IMR-90 (cell line): ENCODE data around the gene SPATA12. TPM values are rescaled to one million over a fixed set of nuclear protein-coding genes. Genes with fewer than 3 reads are reported as not detected.

ENCODE experiments used
- ATAC-seq: fragments of 200-7000 bp; cut with Tn5 transposase; 2 replicates; pipeline ENCODE4 v1.9.1; 2020; ENCODE audit warnings: low read depth, mild to moderate bottlenecking, moderate library complexity
- BruUV-seq: library from RNA; stranded (reverse); fragments of 400-500 nt; replicated peaks from 2 replicates; lab custom pipeline; 2021; lab: Mats Ljungman, UMichigan
- CTCF ChIA-PET: fragments of 300-600 bp; formaldehyde crosslinking; extraction: SDS; loops from one replicate; lab custom pipeline; 2021; ENCODE audit warnings: antibody characterized with exemption; lab: Yijun Ruan, JAX
- POLR2A ChIA-PET: fragments of 300-600 bp; sonication (Branson Sonifier 250); formaldehyde crosslinking; loops from one replicate; lab custom pipeline; 2022; ENCODE audit warnings: antibody characterized with exemption; ENCODE audit not compliant: unreplicated experiment; lab: Charles Lee
- DNase-seq: peaks from one replicate; pipeline ENCODE4 v3.0.0; 2013
- H2AFZ ChIP-seq: replicated peaks from 2 replicates; pipeline ENCODE3; 2013; ENCODE audit warnings: low read length, mild to moderate bottlenecking; ENCODE audit not compliant: poor library complexity
- H2AK5ac ChIP-seq: 2 replicates; pipeline ENCODE4 v1.6.1; 2013; ENCODE audit warnings: low read depth, low read length, inconsistent platforms
- H2AK9ac ChIP-seq: replicated peaks from 2 replicates; pipeline ENCODE3; 2013; ENCODE audit warnings: mild to moderate bottlenecking, low read depth, low read length, moderate library complexity; ENCODE audit not compliant: poor library complexity
- H2BK120ac ChIP-seq: 2 replicates; pipeline ENCODE4 v1.6.1; 2013; ENCODE audit warnings: low read depth, low read length, inconsistent platforms
- H2BK15ac ChIP-seq: 3 replicates; pipeline ENCODE4 v1.6.1; 2013; ENCODE audit warnings: low read depth, low read length, inconsistent platforms
- H2BK20ac ChIP-seq: 2 replicates; pipeline ENCODE4 v1.6.1; 2013; ENCODE audit warnings: low read depth, mild to moderate bottlenecking, inconsistent platforms, low read length, moderate library complexity
- H2BK5ac ChIP-seq: 2 replicates; pipeline ENCODE4 v1.6.1; 2013; ENCODE audit warnings: mild to moderate bottlenecking, low read depth, low read length, inconsistent platforms; ENCODE audit not compliant: poor library complexity, severe bottlenecking
- H3K14ac ChIP-seq: replicated peaks from 2 replicates; pipeline ENCODE4 v1.6.1; 2013; ENCODE audit warnings: low read depth, low read length, inconsistent platforms
- H3K18ac ChIP-seq: 2 replicates; pipeline ENCODE4 v1.6.1; 2013; ENCODE audit warnings: low read depth, low read length, control low read depth
- H3K23ac ChIP-seq: 2 replicates; pipeline ENCODE4 v1.6.1; 2013; ENCODE audit warnings: low read depth, low read length, inconsistent platforms
- H3K27ac ChIP-seq: 2 replicates; pipeline ENCODE4 v1.5.1; 2013; ENCODE audit warnings: mild to moderate bottlenecking, control low read depth, low read length; ENCODE audit not compliant: insufficient read depth
- H3K27me3 ChIP-seq: 2 replicates; pipeline ENCODE4 v1.6.1; 2013; ENCODE audit warnings: low read length; ENCODE audit not compliant: control insufficient read depth, insufficient read depth
- H3K36me3 ChIP-seq: 2 replicates; pipeline ENCODE4 v1.6.1; 2013; ENCODE audit warnings: low read length, mixed read lengths; ENCODE audit not compliant: control insufficient read depth, insufficient read depth
- H3K4ac ChIP-seq: 2 replicates; pipeline ENCODE4 v1.6.1; 2013; ENCODE audit warnings: low read depth, low read length, inconsistent platforms
- H3K4me1 ChIP-seq: 2 replicates; pipeline ENCODE4 v1.6.1; 2013; ENCODE audit warnings: low read length, mixed read lengths; ENCODE audit not compliant: control insufficient read depth, insufficient read depth
- H3K4me2 ChIP-seq: 2 replicates; pipeline ENCODE4 v1.6.1; 2013; ENCODE audit warnings: low read depth, mild to moderate bottlenecking, control low read depth, low read length, moderate library complexity
- H3K4me3 ChIP-seq: 2 replicates; pipeline ENCODE4 v1.5.1; 2013; ENCODE audit warnings: low read depth, mild to moderate bottlenecking, control low read depth, low read length, moderate library complexity; ENCODE audit not compliant: insufficient read depth
- H3K56ac ChIP-seq: 2 replicates; pipeline ENCODE4 v1.6.1; 2013; ENCODE audit warnings: low read length, inconsistent platforms; ENCODE audit not compliant: insufficient read depth; ENCODE audit errors: extremely low read depth
- H3K79me1 ChIP-seq, 2 experiments: 2 replicates each; pipeline ENCODE4 v1.6.1; 2013; ENCODE audit warnings: low read length in 2 of 2, inconsistent platforms in 1 of 2, low read depth in 1 of 2
- H3K9ac ChIP-seq: 2 replicates; pipeline ENCODE4 v1.6.1; 2013; ENCODE audit warnings: low read depth, low read length, control low read depth
- H3K9me1 ChIP-seq: 2 replicates; pipeline ENCODE4 v1.6.1; 2013; ENCODE audit warnings: low read length, inconsistent platforms; ENCODE audit not compliant: insufficient read depth
- H3K9me3 ChIP-seq: 2 replicates; pipeline ENCODE4 v1.6.1; 2013; ENCODE audit warnings: low read length; ENCODE audit not compliant: control insufficient read depth, insufficient read depth
- H4K20me1 ChIP-seq: 2 replicates; pipeline ENCODE4 v1.6.1; 2013; ENCODE audit warnings: low read length, inconsistent platforms; ENCODE audit not compliant: insufficient read depth
- H4K5ac ChIP-seq: 2 replicates; pipeline ENCODE4 v1.6.1; 2013; ENCODE audit warnings: mild to moderate bottlenecking, low read depth, low read length, control low read depth
- H4K8ac ChIP-seq, 2 experiments: 2 replicates each; pipeline ENCODE4 v1.6.1; 2013; ENCODE audit warnings: low read depth in 2 of 2, low read length in 2 of 2, control low read depth in 1 of 2, inconsistent platforms in 1 of 2
- H4K91ac ChIP-seq: 2 replicates; pipeline ENCODE4 v1.6.1; 2013; ENCODE audit warnings: low read depth, low read length, inconsistent platforms; ENCODE audit not compliant: insufficient read depth
- BHLHE40 ChIP-seq: fragments of 150-350 bp; IDR thresholded peaks from 2 replicates; pipeline ENCODE4 v1.6.1; 2016; ENCODE audit warnings: mild to moderate bottlenecking, low read depth, low read length
- CEBPB ChIP-seq: IDR thresholded peaks from 2 replicates; pipeline ENCODE4 v1.6.1; 2012; ENCODE audit warnings: low read depth, low read length, improper control_type of control experiment
- CTCF ChIP-seq: conservative IDR thresholded peaks from 2 replicates; pipeline ENCODE4 v1.5.1; 2012; ENCODE audit warnings: mild to moderate bottlenecking, low read depth, low read length, improper control_type of control experiment
- FOS ChIP-seq: fragments of 150-350 bp; IDR thresholded peaks from 2 replicates; pipeline ENCODE4 v1.6.1; 2016; ENCODE audit warnings: low read depth, low read length
- MXI1 ChIP-seq: IDR thresholded peaks from 2 replicates; pipeline ENCODE4 v1.6.1; 2012; ENCODE audit warnings: low read depth, mild to moderate bottlenecking, low read length, moderate library complexity, borderline replicate concordance
- POLR2A ChIP-seq: IDR thresholded peaks from 2 replicates; pipeline ENCODE4 v1.6.1; 2012; ENCODE audit warnings: mild to moderate bottlenecking, low read depth, low read length
- RAD21 ChIP-seq: IDR thresholded peaks from 2 replicates; pipeline ENCODE4 v1.6.1; 2012; ENCODE audit warnings: low read length, improper control_type of control experiment
- RCOR1 ChIP-seq: IDR thresholded peaks from 2 replicates; pipeline ENCODE4 v1.6.1; 2012; ENCODE audit warnings: mild to moderate bottlenecking, low read length, improper control_type of control experiment; ENCODE audit not compliant: insufficient replicate concordance
- SMC3 ChIP-seq: fragments of 150-350 bp; IDR thresholded peaks from 2 replicates; pipeline ENCODE4 v1.6.1; 2016; ENCODE audit warnings: low read depth, mild to moderate bottlenecking, antibody characterized with exemption, low read length, moderate library complexity
- WGBS, 2 experiments: methylation state at CpG; one replicate each; pipeline versions ENCODE4 v1.1.5 to v1.1.7; 2013; ENCODE audit warnings: missing lambda C conversion rate in 2 of 2; ENCODE audit not compliant: insufficient read length in 1 of 2; ENCODE audit errors: extremely low coverage in 2 of 2; 5-methylcytosine and 5-hydroxymethylcytosine counted together
- dilution Hi-C: fragments of 300-500 bp; cut with HindIII; formaldehyde crosslinking; loops from one replicate; pipeline ENCODE4 v1.14.3; 2018; ENCODE audit warnings: low sequenced_read_pairs; ENCODE audit not compliant: unreplicated experiment
- in situ Hi-C: fragments of 300-500 bp; cut with MboI; formaldehyde crosslinking; loops from 3 replicates; pipeline ENCODE4 v1.14.3; 2019; ENCODE audit warnings: low sequenced_read_pairs, inconsistent platforms, mixed read lengths
- intact Hi-C: fragments of 100-400 bp; cut with micrococcal nuclease; formaldehyde crosslinking; loops from 2 replicates; pipeline ENCODE4 v1.10.0; 2022
- polyA plus RNA-seq, 3 experiments: library from polyadenylated mRNA; depleted of rRNA; stranded (reverse); fragments of >200 nt; gene quantifications; 2 replicates each; pipeline ENCODE4 v1.2.3, GENCODE V29; 2012; ENCODE audit warnings: low replicate concordance in 1 of 3
- total RNA-seq: library from RNA; depleted of rRNA; stranded (reverse); fragments of >200 nt; gene quantifications from 2 replicates; pipeline ENCODE4 v1.2.3, GENCODE V29; 2012

SPATA12 gene
- total and polyA plus RNA-seq, 2 of the 4 experiments (the other 2 are of a cell fraction): under 0.01 TPM; not detected in 1

- ChIA-PET CTCF (no interaction called here), POLR2A (no interaction called here)
- Histone ChIP-seq H2BK15ac (no peak overlapping the region), H3K36me3 (no peaks in the 10 kb centered on the region), H4K5ac (no peak overlapping the region), H2AK5ac (no peak overlapping the region), H3K18ac (no peak overlapping the region), H2BK120ac (no peak overlapping the region), H4K20me1 (no peaks in the 10 kb centered on the region), H3K27ac (no peak overlapping the region), H3K4me3 (no peak overlapping the region), H3K27me3 (no peaks in the 10 kb centered on the region), H3K23ac (no peak overlapping the region), H3K79me1 (no peaks in the 10 kb centered on the region), H2AFZ (no peak overlapping the region), H3K4ac (no peak overlapping the region), H2BK20ac (no peak overlapping the region), H3K4me1 (no peaks in the 10 kb centered on the region), H2BK5ac (no peak overlapping the region), H4K8ac (no peak overlapping the region), H3K9me1 (no peaks in the 10 kb centered on the region), H3K9me3 (no peaks in the 10 kb centered on the region), H3K14ac (no peak overlapping the region), H3K9ac (no peak overlapping the region), H3K4me2 (no peak overlapping the region), H3K56ac (no peak overlapping the region), H4K91ac (no peak overlapping the region), H2AK9ac (no peak overlapping the region)
- TF ChIP-seq POLR2A (no peak), RAD21 (no peak), CTCF (no peak), BHLHE40 (no peak), SMC3 (no peak), FOS (no peak), RCOR1 (no peak), CEBPB (no peak), MXI1 (no peak)
- ATAC-seq (no peak), DNase-seq (no peak)
- intact Hi-C loops: no loop called here
- WGBS, 2 experiments: no CpG with 5 or more reads among the region's 9 CpGs
- in situ Hi-C loops: no loop called here
- BruUV-seq: no TSS peak
- dilution Hi-C loops: no loop called here
Observed at GRCh38 chr3:57105585-57105984, 45.1 kb downstream of the SPATA12 start.
